ENCODE measurements around the gene KIF13A. TPM values are rescaled to one million over a fixed set of nuclear protein-coding genes. Genes with fewer than 3 reads are reported as not detected.

The KIF13A gene
- total and polyA plus RNA-seq, 2 donors (not counting 3 experiments of a cell fraction or from before 2014, with no cell fraction given): 24.9 to 65.8 TPM

GRCh38 chr6:17894905-17895304, 92.5 kb downstream of the KIF13A start:
- H3K9me3 ChIP-seq (replicated peaks; ENCODE audit: control insufficient read depth, insufficient read depth, low read length): peaks cover 9% of the 10 kb centered on the region
- H3K9me1 ChIP-seq (replicated peaks; ENCODE audit: control insufficient read depth, extremely low read depth, insufficient read depth, low read length): no peaks in the 10 kb centered on the region
- no peaks in the 10 kb centered on the region for H3K4me1 ChIP-seq (ENCODE audit: control insufficient read depth, extremely low read depth, insufficient read depth, low read length)
- DNase-seq (ENCODE audit: low read depth, low spot score) (no peak), FAIRE-seq (peak; percentile 18)
- BruUV-seq (replicated peaks): no TSS peak
- no peak overlapping the region for H2AFZ ChIP-seq (ENCODE audit: low read depth, low read length)
- H3K9ac ChIP-seq (replicated peaks; ENCODE audit: extremely low read depth, insufficient read depth, low read length): no peak overlapping the region
- no peaks in the 10 kb centered on the region for H4K20me1 ChIP-seq (replicated peaks; ENCODE audit: control insufficient read depth, extremely low read depth, insufficient read depth, low read length)
- no peak for TF ChIP-seq MYC (IDR thresholded peaks at IDR 0.05; ENCODE audit: low read depth, low read length)
- no peak for TF ChIP-seq FOS (IDR thresholded peaks at IDR 0.05; ENCODE audit: borderline replicate concordance, insufficient read depth, low read length)
- no peak for TF ChIP-seq JUN (IDR thresholded peaks at IDR 0.05; ENCODE audit: borderline replicate concordance, insufficient read depth, insufficient read length, low read depth)
- ChIA-PET POLR2A (interaction anchor here (0.5 kb wide), 1 partner anchor 49 kb away, joined by 4 read pairs; no protein-coding TSS in a partner anchor), CTCF (no interaction called here)
- H3K27me3 ChIP-seq (ENCODE audit: control insufficient read depth in 2 of 2, insufficient read depth in 2 of 2, low read length in 2 of 2): no peaks in the 10 kb centered on the region
- intact Hi-C loops (cut with micrococcal nuclease): no loop called here
- H3K4me2 ChIP-seq (ENCODE audit: insufficient read depth, low read length): no peak overlapping the region
- dilution Hi-C loops (cut with MboI; ENCODE audit: extremely low pct_ligation_motif_present, low sequenced_read_pairs): no loop called here
- H3K79me2 ChIP-seq (ENCODE audit: control insufficient read depth, insufficient read depth, low read length): peaks cover 3% of the 10 kb centered on the region
- H3K36me3 ChIP-seq (ENCODE audit: control insufficient read depth in 2 of 2, extremely low read depth in 1 of 2, insufficient read depth in 2 of 2, low read length in 2 of 2): peaks cover 2 to 8% of the 10 kb centered on the region in 2 experiments
- H3K27ac ChIP-seq (ENCODE audit: insufficient read depth, low read depth, low read length): no peak overlapping the region
- H3K4me3 ChIP-seq (replicated peaks in 1 of 3; ENCODE audit: insufficient read depth in 1 of 3, low read depth in 1 of 3, low read length in 3 of 3): no peak overlapping the region

GRCh38 chr6:17894191-17894590, 93.2 kb downstream of the KIF13A start:
- dilution Hi-C loops (cut with MboI; ENCODE audit: extremely low pct_ligation_motif_present, low sequenced_read_pairs): no loop called here
- intact Hi-C loops (cut with micrococcal nuclease): no loop called here
- no peak overlapping the region for H3K27ac ChIP-seq (ENCODE audit: insufficient read depth, low read depth, low read length)
- POLR2A ChIA-PET: no interaction called here
- CTCF ChIA-PET: no interaction called here
- no peak overlapping the region for H3K9ac ChIP-seq (replicated peaks; ENCODE audit: extremely low read depth, insufficient read depth, low read length)
- H3K36me3 ChIP-seq (ENCODE audit: control insufficient read depth in 2 of 2, extremely low read depth in 1 of 2, insufficient read depth in 2 of 2, low read length in 2 of 2): peaks cover 2 to 8% of the 10 kb centered on the region in 2 experiments
- BruUV-seq (replicated peaks): no TSS peak
- H3K27me3 ChIP-seq (ENCODE audit: control insufficient read depth in 2 of 2, insufficient read depth in 2 of 2, low read length in 2 of 2): no peaks in the 10 kb centered on the region
- H3K4me1 ChIP-seq (ENCODE audit: control insufficient read depth, extremely low read depth, insufficient read depth, low read length): no peaks in the 10 kb centered on the region
- no peak for TF ChIP-seq CTCF (IDR thresholded peaks at IDR 0.05; ENCODE audit: extremely low read depth in 1 of 2, insufficient read depth in 1 of 2, low read depth in 1 of 2, low read length in 2 of 2)
- no peak for TF ChIP-seq MYC (IDR thresholded peaks at IDR 0.05; ENCODE audit: low read depth, low read length)
- TF ChIP-seq GATA2 (IDR thresholded peaks at IDR 0.05; ENCODE audit: insufficient read depth, insufficient read length, low read depth, low read length): no peak
- TF ChIP-seq POLR2AphosphoS5 (IDR thresholded peaks at IDR 0.05; ENCODE audit: insufficient read depth, low read depth, low read length): no peak
- TF ChIP-seq JUN (IDR thresholded peaks at IDR 0.05; ENCODE audit: borderline replicate concordance, insufficient read depth, insufficient read length, low read depth): no peak
- no peak for TF ChIP-seq EZH2 (IDR thresholded peaks at IDR 0.05; ENCODE audit: borderline replicate concordance, low read depth, low read length, severe bottlenecking)
- TF ChIP-seq FOS (IDR thresholded peaks at IDR 0.05; ENCODE audit: borderline replicate concordance, insufficient read depth, low read length): no peak
- no peak for TF ChIP-seq MAX (IDR thresholded peaks at IDR 0.05; ENCODE audit: insufficient read depth, insufficient read length)
- no peak for TF ChIP-seq POLR2A (IDR thresholded peaks at IDR 0.05; ENCODE audit: low read depth, low read length)
- H3K9me1 ChIP-seq (replicated peaks; ENCODE audit: control insufficient read depth, extremely low read depth, insufficient read depth, low read length): no peaks in the 10 kb centered on the region
- FAIRE-seq: no peak
- H3K4me3 ChIP-seq (replicated peaks in 1 of 3; ENCODE audit: insufficient read depth in 1 of 3, low read depth in 1 of 3, low read length in 3 of 3): no peak overlapping the region
- H3K9me3 ChIP-seq (replicated peaks; ENCODE audit: control insufficient read depth, insufficient read depth, low read length): peaks cover 9% of the 10 kb centered on the region
- no peak for DNase-seq (ENCODE audit: low read depth, low spot score)
- H4K20me1 ChIP-seq (replicated peaks; ENCODE audit: control insufficient read depth, extremely low read depth, insufficient read depth, low read length): no peaks in the 10 kb centered on the region
- no peak overlapping the region for H3K4me2 ChIP-seq (ENCODE audit: insufficient read depth, low read length)
- no peak overlapping the region for H2AFZ ChIP-seq (ENCODE audit: low read depth, low read length)
- H3K79me2 ChIP-seq (ENCODE audit: control insufficient read depth, insufficient read depth, low read length): no peaks in the 10 kb centered on the region

Data from endothelial cell of umbilical vein (primary cell).